GM21515 (cell line): ENCODE results near the gene GNAI1.

ENCODE experiments used
- ATAC-seq: cut with Tn5 transposase; IDR thresholded peaks from one replicate; pipeline ENCODE4 v1.9.1; 2021; ENCODE audit not compliant: unreplicated experiment

GNAI1 gene

GRCh38 chr7:80134536-80135308, at the start of gene GNAI1:
TSS of gene GNAI1 (plus strand) at chr7:80134831. CDS start at chr7:80135161, 330 bp downstream.
- ATAC-seq, result no peak

- no peak for ATAC-seq
These were observed 47.4 kb upstream of the GNAI1 start for GRCh38 chr7:80087051-80087770.

GRCh38 chr7:80087771-80088170, 46.9 kb upstream of the GNAI1 start:
- no peak for ATAC-seq

GRCh38 chr7:80088705-80089104, 45.9 kb upstream of the GNAI1 start:
- no peak for ATAC-seq

GRCh38 chr7:80089366-80089765, 45.3 kb upstream of the GNAI1 start:
- ATAC-seq, result no peak

- no peak for ATAC-seq
These were observed 41.3 kb upstream of the GNAI1 start for GRCh38 chr7:80093349-80093748.

- no peak for ATAC-seq
These were observed 39.1 kb upstream of the GNAI1 start for GRCh38 chr7:80095545-80095944.

- no peak for ATAC-seq
These were observed 36.9 kb upstream of the GNAI1 start for GRCh38 chr7:80097756-80098155.

GRCh38 chr7:80098795-80099194, 35.8 kb upstream of the GNAI1 start:
- no peak for ATAC-seq

GRCh38 chr7:80100254-80100653, 34.4 kb upstream of the GNAI1 start:
- no peak for ATAC-seq

- no peak for ATAC-seq
These were observed 28.8 kb upstream of the GNAI1 start for GRCh38 chr7:80105701-80106408.

GRCh38 chr7:80106498-80107113, 28.0 kb upstream of the GNAI1 start:
- ATAC-seq, result no peak

GRCh38 chr7:80107278-80107677, 27.4 kb upstream of the GNAI1 start:
- no peak for ATAC-seq

GRCh38 chr7:80110376-80110775, 24.3 kb upstream of the GNAI1 start:
- no peak for ATAC-seq

- ATAC-seq, result no peak
These were observed 20.5 kb upstream of the GNAI1 start for GRCh38 chr7:80114159-80114558.

- no peak for ATAC-seq
These were observed 9.9 kb upstream of the GNAI1 start for GRCh38 chr7:80124526-80125264.

GRCh38 chr7:80127412-80128160, 7.0 kb upstream of the GNAI1 start:
- ATAC-seq, result no peak

GRCh38 chr7:80128918-80129317, 5.7 kb upstream of the GNAI1 start:
- ATAC-seq, result no peak

- no peak for ATAC-seq
These were observed 4.8 kb upstream of the GNAI1 start for GRCh38 chr7:80129785-80130184.
